HT-29 (cell line): ENCODE data around the gene EPB42. TPM values are rescaled to one million over a fixed set of nuclear protein-coding genes. Genes with fewer than 3 reads are reported as not detected.
"Not testable (repeated sequence)": the region's sequence is repeated elsewhere in the genome, so short reads cannot be mapped to it uniquely, and the experiment has no call there.

Experiments used
- DNase-seq: peaks from one replicate; pipeline ENCODE4 v3.0.0-alpha.2; 2015; ENCODE audit warnings: low spot score
- small RNA-seq: library from RNA; depleted of rRNA; stranded (forward); fragments of <200 nt; gene quantifications from one replicate; pipeline ENCODE3, GENCODE V24; 2014
- total RNA-seq: library from RNA; depleted of rRNA; stranded (reverse); fragments of >200 nt; shearing (Covaris generic); gene quantifications from 2 replicates; pipeline ENCODE4 v1.2.3, GENCODE V29; 2014; rRNA removed

Gene EPB42
- total RNA-seq, 1 experiment from 2014 or later, result not detected

DNA sequence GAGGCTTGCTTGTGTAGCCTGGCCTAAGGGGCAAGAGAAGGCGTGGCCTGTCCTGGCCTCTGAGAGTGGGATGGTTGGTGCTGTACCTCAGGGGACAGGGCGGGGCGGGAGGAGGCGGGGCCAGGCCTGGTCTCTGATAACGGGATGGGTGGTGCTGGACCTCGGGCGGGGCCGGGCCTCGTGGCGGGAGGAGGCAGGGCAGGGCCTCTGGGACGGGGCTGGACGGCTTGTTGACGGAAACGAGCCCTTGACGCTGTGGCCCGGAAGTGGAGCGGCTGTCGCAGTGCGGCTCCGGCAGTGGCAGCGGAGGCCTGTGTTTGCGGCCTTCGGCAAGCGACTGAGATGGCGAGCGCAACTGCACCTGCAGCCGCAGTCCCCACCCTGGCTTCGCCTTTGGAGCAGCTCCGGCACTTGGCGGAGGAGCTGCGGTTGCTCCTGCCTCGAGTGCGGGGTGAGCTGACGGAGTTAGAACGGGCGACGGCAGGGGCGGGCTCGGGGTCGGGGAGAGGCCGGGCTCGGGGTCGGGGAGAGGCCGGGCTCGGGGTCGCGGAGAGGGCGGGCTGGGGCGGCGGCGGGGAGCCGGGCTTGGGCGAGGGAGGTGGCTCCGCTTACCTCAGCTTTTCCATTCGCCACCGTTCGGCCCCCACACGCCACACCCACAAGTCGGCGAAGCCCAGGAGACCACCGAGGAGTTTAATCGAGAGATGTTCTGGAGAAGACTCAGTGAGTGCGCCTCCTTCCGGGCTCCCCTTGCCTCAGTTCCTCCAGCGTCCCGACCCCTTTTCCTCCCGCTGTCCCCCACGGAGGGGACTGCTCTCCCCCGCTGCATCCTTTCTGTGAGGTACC, 35.4 kb downstream of the EPB42 start, which contains the start of gene CCNDBP1:
CCNDBP1 (plus strand) TSS at position 247 of the 846 bp plus-strand sequence; CDS start at position 343, 96 bp downstream.
- peak; percentile 97 for DNase-seq

DNA sequence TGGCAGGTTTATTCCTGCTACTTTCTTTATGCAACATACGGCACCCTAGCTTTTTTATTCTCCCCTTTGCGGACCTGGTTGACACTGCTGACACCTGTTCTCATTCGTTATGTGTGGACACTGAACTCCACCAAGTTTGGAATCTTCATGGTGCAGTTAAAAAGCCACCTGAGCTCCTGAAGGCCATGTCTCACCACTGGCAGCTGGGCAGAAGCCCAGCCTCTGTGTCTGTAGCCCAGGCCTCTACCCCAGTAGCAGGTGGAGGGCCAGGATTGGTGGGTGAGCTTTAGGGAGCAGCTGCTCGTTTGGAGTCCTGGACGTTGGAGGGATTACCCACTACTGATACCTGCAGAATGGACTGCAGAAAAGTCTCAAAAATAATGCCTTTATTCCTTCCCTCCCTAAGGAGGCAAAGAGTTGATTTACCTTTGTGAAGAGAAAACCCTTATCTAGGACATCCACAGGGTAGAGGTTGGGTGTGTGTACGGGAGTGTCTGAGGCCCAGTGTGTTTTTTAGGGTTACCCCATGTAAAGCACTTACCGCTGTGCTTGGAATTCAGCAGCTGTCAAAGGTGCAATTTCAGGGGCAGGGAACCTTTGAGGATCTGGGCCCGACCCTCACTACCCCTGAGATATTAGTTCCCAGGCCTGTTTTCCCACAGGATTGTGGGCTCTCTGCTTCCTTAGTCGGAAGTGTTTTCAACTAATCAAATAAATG, 36.3 kb downstream of the EPB42 start:
- DNase-seq, result no peak

DNA sequence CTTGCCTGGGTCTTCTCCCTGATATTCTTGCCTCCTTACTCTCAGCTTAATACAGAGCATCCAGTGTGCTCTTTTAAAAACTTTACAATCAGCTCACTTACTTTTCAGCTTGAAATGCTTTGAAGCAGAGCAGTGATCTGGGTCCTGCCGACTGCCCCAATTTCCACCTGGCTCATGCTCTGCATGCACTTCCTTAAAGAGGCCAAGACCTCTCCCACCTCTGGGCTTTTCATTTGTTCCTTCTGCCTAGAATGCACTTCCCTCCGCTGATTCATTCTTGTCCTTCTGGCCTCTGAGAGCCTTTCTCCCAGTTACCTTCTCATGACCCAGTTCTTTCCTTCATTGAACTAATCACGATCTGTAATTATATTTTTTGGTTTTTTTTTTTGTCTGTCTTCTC, 37.5 kb downstream of the EPB42 start:
- no peak for DNase-seq

DNA sequence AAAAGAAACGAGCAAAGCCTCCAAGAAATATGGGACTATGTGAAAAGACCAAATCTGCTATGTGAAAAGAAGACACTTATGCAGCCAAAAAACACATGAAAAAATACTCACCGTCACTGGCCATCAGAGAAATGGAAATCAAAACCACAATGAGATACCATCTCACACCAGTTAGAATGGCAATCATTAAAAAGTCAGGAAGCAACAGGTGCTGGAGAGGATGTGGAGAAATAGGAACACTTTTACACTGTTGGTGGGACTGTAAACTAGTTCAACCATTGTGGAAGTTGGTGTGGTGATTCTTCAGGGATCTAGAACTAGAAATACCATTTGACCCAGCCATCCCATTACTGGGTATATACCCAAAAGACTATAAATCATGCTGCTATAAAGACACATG, 43.7 kb downstream of the EPB42 start:
- DNase-seq, result not testable (repeated sequence)

DNA sequence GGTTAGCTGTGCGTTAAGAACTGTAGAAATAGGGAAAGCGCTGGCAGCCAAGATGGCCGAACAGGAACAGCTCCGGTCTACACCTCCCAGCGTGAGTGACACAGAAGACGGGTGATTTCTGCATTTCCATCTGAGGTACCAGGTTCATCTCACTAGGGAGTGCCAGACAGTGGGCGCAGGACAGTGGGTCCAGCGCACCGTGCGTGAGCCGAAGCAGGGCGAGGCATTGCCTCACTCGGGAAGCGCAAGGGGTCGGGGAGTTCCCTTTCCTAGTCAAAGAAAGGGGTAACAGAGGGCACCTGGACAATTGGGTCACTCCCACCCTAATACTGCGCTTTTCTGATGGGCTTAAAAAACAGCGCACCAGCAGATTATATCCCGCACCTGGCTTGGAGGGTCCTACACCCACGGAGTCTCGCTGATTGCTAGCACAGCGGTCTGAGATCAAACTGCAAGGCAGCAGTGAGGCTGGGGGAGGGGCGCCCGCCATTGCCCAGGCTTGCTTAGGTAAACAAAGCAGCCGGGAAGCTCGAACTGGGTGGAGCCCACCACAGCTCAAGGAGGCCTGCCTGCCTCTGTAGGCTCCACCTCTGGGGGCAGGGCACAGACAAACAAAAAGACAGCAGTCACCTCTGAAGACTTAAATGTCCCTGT, 45.0 kb downstream of the EPB42 start:
- not testable (repeated sequence) for DNase-seq

DNA sequence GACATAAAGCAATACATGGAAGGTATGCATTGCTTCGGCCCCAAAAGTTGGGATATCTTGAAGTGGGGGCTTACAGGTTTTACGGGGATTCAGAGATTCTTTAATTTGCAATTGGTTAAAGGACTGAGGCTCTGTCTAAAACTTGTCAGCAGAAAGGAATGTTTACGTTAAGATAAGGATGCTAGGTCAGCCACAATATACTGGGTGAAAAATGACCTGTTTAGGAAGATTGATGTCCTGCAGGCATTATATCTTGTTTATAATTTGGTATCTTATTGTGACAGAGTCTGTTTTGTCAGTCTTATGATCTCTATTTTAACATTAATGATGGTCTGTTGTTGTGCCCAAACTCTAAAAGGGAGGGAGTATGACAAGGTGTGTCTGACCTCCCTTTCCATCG, 50.9 kb downstream of the EPB42 start:
- DNase-seq, result no peak

DNA sequence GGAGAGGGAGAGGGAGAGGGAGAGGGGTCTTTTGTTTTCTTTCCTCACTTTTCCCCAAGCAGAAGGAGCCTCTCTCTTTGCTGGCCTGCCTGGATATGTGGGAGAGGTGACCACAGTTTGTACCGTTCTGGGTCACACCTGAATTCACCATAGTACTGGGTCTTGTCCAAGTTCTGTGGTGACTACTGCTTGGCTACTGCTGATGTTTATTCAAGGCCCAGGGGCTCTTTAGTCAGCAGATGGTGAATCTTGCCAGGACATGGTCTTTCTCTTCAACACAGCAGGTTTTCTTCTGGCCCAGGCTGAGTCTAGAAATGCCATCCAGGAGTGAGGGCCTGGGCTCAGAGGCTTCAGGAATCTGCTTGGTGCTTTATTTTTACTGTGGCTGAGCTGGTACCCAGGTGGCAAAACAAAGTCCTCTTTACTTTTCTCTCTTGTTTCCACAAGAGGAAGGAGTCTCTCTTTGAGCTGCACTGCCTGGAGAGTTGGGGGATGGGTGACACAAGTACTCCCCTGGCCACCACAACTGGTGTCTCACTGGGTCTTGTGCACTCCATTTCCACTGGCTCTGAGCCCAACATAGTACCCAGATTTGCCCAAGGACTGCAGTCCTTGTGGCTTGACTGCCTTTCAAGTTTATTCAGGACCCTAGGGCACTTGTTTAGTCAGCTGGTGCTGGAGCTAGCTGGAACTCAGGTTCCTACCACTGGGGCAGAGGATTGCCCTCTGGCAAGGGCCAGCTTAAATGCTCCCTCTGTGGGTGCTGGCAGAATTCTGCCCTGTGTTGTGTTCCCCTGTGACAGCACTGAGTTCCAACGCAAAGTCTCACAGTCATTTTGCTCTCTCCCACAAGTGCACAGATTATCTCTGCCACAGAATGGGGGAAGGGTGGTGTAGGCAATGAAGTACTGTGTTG, 52.4 kb downstream of the EPB42 start:
- DNase-seq, result no peak

DNA sequence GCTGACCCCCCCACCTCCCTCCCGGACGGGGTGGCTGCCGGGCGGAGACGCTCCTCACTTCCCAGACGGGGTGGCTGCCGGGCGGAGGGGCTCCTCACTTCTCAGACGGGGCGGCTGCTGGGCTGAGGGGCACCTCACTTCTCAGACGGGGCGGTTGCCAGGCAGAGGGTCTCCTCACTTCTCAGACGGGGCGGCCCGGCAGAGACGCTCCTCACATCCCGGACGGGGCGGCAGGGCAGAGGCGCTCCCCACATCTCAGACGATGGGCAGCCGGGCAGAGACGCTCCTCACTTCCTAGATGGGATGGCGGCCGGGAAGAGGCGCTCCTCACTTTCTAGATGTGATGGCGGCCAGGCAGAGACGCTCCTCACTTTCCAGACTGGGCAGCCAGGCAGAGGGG, 53.6 kb downstream of the EPB42 start:
- not testable (repeated sequence) for DNase-seq

DNA sequence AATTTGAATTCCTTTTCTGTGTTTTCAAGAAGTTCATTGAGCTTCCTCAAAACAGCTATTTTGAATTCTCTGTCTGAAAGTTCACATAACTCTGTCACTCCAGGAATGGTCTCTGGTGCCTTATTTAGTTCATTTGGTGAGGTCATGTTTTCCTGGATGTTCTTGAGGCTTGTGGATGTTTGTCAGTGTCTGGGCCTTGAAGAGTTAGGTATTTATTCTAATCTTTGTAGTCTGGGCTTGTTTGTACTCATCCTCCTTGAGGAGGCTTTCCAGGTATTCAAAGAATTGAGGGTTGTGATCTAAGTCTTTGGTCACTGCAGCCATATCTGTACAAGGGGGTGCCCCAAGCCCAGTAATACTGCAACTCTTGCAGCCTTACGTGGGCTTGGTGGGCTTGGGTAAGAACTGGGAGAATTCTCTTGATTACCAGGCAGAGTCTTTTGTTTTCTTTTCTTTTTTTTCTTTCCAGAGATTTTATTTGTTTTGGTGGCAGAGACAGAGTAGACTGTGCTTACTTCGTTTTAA, 55.0 kb downstream of the EPB42 start:
- no peak for DNase-seq

DNA sequence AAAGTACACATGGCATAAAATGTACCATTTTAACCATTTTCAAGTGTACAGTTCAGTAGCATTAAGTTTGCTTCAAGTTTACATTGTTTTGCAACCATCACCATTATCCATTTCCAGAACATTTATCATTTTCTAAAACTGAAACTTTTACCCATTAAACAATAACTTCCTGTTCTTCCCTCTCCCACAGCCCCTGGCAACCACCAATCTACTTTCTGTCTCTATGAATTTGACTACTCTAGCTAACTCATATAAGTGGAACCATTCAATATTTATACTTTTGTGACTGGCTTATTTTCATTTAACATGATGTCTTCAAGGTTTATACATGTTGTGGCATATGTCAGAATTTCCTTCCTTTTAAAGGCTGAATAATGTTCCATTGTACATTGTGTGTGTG, 67.5 kb downstream of the EPB42 start:
- no peak for DNase-seq

DNA sequence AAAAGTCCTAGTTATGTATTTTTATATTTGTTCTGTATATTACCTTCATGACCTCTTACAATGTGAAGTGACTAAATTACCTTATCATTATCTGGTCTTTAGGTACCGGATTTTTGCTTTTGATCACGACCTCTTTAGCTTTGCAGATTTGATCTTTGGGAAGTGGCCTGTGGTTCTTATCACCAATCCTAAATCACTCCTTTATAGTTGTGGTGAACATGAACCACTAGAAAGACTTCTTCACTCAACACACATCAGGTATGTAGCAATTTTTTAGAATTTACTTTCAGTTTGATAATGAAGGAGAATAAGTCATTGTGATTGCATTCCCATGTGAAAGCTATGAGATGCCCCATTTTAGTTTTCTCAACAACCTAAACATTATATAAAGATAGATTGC, 69.1 kb downstream of the EPB42 start:
- no peak for DNase-seq

DNA sequence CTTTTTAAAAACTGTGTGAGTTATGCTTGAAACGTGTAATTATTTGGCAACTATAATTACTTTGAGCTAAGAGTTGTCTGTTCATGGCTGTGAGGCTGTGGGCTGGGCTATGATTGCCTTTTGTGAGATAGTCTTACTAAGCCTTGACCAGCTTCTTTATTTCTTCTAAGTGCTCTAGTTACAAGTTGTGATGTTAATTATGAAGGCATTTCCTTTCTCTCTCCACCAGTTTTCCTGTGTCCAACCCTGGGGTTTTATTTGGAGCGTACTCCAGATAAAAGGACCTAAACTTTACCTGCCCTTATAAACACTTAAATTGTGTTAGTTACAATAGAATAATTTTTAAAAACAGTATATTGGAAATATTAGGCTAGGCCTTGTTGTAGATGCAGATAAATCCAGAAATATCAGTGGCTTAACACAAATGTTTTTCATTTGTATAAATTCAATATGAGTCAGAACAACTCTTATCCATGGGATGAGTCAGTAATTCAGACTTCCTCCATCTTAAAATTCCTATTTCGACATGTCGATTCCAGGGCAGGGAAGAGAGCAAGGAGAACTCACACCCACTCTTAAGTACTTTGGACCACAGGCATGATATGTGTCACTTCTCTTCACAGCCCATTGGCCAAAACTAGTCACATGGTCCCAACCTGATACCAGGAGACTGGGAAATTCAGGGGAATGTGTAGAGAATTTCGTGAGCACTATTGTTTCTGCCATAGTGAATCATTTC, 70.5 kb downstream of the EPB42 start:
- DNase-seq, result peak; percentile 31

Small RNA genes lying within 50 kb of the gene (small RNA-seq; reads per million reads assigned to genes)
- gene RF00019, result not detected

Other genes with a start within 250 kb of the EPB42 start
- gene UBR1, start 115.0 kb downstream of the EPB42 start, total RNA-seq, result 20.2 and 23.6 TPM in 2 replicates
- gene TMEM62, start 87.4 kb downstream of the EPB42 start, total RNA-seq, result 61.4 and 66.1 TPM in 2 replicates
- gene CCNDBP1, start 35.6 kb downstream of the EPB42 start, total RNA-seq, result 39.8 and 52.0 TPM in 2 replicates
- gene TGM5, start 45.9 kb upstream of the EPB42 start, total RNA-seq, result not detected in 2 replicates
- not detected in 2 replicates for gene TGM7, start 81.2 kb upstream of the EPB42 start, total RNA-seq
- 10.5 and 12.9 TPM in 2 replicates for gene LCMT2, start 109.6 kb upstream of the EPB42 start, total RNA-seq
- gene ZSCAN29, start 150.0 kb upstream of the EPB42 start, total RNA-seq, result 42.2 and 48.7 TPM in 2 replicates
- gene TUBGCP4, start 150.1 kb upstream of the EPB42 start, total RNA-seq, result 35.7 and 37.6 TPM in 2 replicates